NCI-H1092 (cell line): ENCODE data around the gene ATP2B2.

ENCODE experiments used
- DNase-seq: peaks from one replicate; lab custom pipeline; 2025; lab: John Stamatoyannopoulos, UW

Gene ATP2B2

GRCh38 chr3:10493202-10493589, 12.2 kb downstream of the ATP2B2 start:
- DNase-seq: no peak

GRCh38 chr3:10492364-10493201, 12.8 kb downstream of the ATP2B2 start:
- peak; percentile 26 for DNase-seq

GRCh38 chr3:10489746-10490483, 15.5 kb downstream of the ATP2B2 start:
- DNase-seq: no peak

GRCh38 chr3:10487988-10488633, 17.3 kb downstream of the ATP2B2 start:
- no peak for DNase-seq

- no peak for DNase-seq
Observed at GRCh38 chr3:10485806-10486205, 19.6 kb downstream of the ATP2B2 start.

- no peak for DNase-seq
Observed at GRCh38 chr3:10485380-10485779, 20.0 kb downstream of the ATP2B2 start.

GRCh38 chr3:10484709-10485108, 20.7 kb downstream of the ATP2B2 start:
- DNase-seq: no peak

- DNase-seq: no peak
Observed at GRCh38 chr3:10483686-10484345, 21.6 kb downstream of the ATP2B2 start.

GRCh38 chr3:10483364-10483675, 22.1 kb downstream of the ATP2B2 start:
- no peak for DNase-seq

GRCh38 chr3:10482631-10483363, 22.6 kb downstream of the ATP2B2 start:
- DNase-seq: no peak

GRCh38 chr3:10480871-10481378, 24.5 kb downstream of the ATP2B2 start:
- DNase-seq: no peak

GRCh38 chr3:10479311-10479710, 26.1 kb downstream of the ATP2B2 start:
- no peak for DNase-seq

- DNase-seq: no peak
Observed at GRCh38 chr3:10475983-10476382, 29.4 kb downstream of the ATP2B2 start.

- no peak for DNase-seq
Observed at GRCh38 chr3:10474847-10475246, 30.5 kb downstream of the ATP2B2 start.

- DNase-seq: no peak
Observed at GRCh38 chr3:10474275-10474646, 31.1 kb downstream of the ATP2B2 start.

GRCh38 chr3:10473581-10474274, 31.7 kb downstream of the ATP2B2 start:
- DNase-seq: no peak

- DNase-seq: no peak
Observed at GRCh38 chr3:10472877-10473440, 32.4 kb downstream of the ATP2B2 start.

- no peak for DNase-seq
Observed at GRCh38 chr3:10471054-10471688, 34.2 kb downstream of the ATP2B2 start.

GRCh38 chr3:10470120-10471053, 35.0 kb downstream of the ATP2B2 start:
- no peak for DNase-seq
